Measurements from ENCODE around the gene EMILIN1.
A peak's percentile ranks its signal among the peaks of the same experiment; 100 is the strongest.

The EMILIN1 gene

DNA sequence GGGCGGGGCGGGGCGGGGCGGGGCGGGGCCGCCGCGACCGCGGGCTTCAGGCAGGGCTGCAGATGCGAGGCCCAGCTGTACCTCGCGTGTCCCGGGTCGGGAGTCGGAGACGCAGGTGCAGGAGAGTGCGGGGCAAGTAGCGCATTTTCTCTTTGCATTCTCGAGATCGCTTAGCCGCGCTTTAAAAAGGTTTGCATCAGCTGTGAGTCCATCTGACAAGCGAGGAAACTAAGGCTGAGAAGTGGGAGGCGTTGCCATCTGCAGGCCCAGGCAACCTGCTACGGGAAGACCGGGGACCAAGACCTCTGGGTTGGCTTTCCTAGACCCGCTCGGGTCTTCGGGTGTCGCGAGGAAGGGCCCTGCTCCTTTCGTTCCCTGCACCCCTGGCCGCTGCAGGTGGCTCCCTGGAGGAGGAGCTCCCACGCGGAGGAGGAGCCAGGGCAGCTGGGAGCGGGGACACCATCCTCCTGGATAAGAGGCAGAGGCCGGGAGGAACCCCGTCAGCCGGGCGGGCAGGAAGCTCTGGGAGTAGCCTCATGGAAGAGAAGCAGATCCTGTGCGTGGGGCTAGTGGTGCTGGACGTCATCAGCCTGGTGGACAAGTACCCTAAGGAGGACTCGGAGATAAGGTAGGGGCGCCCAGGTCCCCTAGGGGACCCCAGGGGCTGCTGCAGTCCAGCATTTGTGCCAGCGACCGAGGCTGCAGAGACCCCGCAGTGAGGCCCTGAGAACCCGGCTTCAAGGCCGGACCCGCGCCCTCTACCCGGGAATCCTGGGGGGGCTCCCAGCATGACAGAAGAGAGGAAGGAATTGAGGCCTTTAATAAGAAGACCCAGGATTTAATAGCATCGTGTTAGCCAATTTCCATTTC is 8.5 kb downstream of the EMILIN1 start, which contains the start of gene KHK:
Gene KHK, plus strand, starts transcription at position 49 of the 870 bp plus-strand sequence. Its CDS starts 488 bp downstream, at position 537.
- H2AFZ ChIP-seq (ENCODE audit: low read length), result peak within 1 kb of the TSS; percentile 95
- H3K79me2 ChIP-seq (ENCODE audit: insufficient read depth, low read length), result peaks cover 21% of the 10 kb centered on the region; the same call in 1 of the 2 replicates
- peaks cover under 1% of the 10 kb centered on the region; the same call in 1 of the 2 replicates for H3F3A ChIP-seq (ENCODE audit: low read depth)
- H3K4me2 ChIP-seq (ENCODE audit: low read depth, low read length, poor library complexity, severe bottlenecking), result peak within 1 kb of the TSS; percentile 92
- H3K27me3 ChIP-seq (ENCODE audit: insufficient read depth, low read length, poor library complexity, severe bottlenecking), result no peaks in the 10 kb centered on the region
- H3K36me3 ChIP-seq (ENCODE audit: insufficient read depth, low read length), result no peaks in the 10 kb centered on the region
- peak within 1 kb of the TSS; percentile 79 for H3K9ac ChIP-seq (ENCODE audit: low read depth, low read length, poor library complexity, severe bottlenecking)
- H3K9me2 ChIP-seq (replicated peaks; ENCODE audit: low read depth, low read length), result no peaks in the 10 kb centered on the region
- H3K4me1 ChIP-seq (ENCODE audit: insufficient read depth, low read length, poor library complexity, severe bottlenecking), result peaks cover 41% of the 10 kb centered on the region
- H3K4me3 ChIP-seq (ENCODE audit: low read length, poor library complexity, severe bottlenecking), result peak within 1 kb of the TSS; percentile 78
- no peaks in the 10 kb centered on the region for H4K20me1 ChIP-seq (ENCODE audit: insufficient read depth, low read length, poor library complexity, severe bottlenecking)
- no peak for TF ChIP-seq EZH2phosphoT487 (IDR thresholded peaks at IDR 0.05; ENCODE audit: borderline replicate concordance)
- TF ChIP-seq, protein P1, sequence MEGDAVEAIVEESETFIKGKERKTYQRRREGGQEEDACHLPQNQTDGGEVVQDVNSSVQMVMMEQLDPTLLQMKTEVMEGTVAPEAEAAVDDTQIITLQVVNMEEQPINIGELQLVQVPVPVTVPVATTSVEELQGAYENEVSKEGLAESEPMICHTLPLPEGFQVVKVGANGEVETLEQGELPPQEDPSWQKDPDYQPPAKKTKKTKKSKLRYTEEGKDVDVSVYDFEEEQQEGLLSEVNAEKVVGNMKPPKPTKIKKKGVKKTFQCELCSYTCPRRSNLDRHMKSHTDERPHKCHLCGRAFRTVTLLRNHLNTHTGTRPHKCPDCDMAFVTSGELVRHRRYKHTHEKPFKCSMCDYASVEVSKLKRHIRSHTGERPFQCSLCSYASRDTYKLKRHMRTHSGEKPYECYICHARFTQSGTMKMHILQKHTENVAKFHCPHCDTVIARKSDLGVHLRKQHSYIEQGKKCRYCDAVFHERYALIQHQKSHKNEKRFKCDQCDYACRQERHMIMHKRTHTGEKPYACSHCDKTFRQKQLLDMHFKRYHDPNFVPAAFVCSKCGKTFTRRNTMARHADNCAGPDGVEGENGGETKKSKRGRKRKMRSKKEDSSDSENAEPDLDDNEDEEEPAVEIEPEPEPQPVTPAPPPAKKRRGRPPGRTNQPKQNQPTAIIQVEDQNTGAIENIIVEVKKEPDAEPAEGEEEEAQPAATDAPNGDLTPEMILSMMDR (conservative IDR thresholded peaks at IDR 0.05; ENCODE audit: low read length), result no peak
- no peaks in the 10 kb centered on the region for H3K9me3 ChIP-seq (ENCODE audit: insufficient read depth, low read depth, low read length)

DNA sequence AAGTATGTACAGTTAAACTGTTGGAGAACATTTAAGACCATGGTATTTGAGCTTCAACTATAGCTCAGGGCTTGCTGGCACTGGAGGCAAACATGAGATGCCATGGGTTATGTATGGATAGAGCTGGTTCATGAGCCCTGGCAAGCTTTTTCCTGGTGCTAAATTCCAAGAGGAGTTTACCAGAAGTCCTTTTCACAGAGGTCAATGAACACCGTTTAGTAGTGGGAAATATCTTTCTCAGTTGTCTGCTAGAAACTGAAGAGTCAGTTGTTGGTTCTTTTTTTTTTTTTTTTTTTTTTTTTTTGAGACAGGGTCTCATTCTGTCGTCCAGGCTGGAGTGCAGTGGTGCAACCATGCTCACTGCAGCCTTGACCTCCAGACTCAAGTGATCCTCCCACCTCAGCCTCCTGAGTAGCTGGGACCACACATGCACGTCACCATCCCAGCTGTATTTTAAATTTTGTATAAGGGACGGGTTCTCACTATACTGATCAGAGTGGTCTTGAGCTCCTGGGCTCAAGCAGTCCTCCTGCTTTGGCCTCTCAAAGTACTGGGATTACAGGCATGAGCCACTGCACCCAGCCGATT is 9.5 kb downstream of the EMILIN1 start:
- H3K4me3 ChIP-seq (ENCODE audit: low read length, poor library complexity, severe bottlenecking), result peak overlapping the region; percentile 78
- TF ChIP-seq, protein P1 (conservative IDR thresholded peaks at IDR 0.05; ENCODE audit: low read length), result no peak
- TF ChIP-seq EZH2phosphoT487 (IDR thresholded peaks at IDR 0.05; ENCODE audit: borderline replicate concordance), result no peak
- peak overlapping the region; percentile 92 for H3K4me2 ChIP-seq (ENCODE audit: low read depth, low read length, poor library complexity, severe bottlenecking)
- H3K9ac ChIP-seq (ENCODE audit: low read depth, low read length, poor library complexity, severe bottlenecking), result peak overlapping the region; percentile 55
- H3K9me2 ChIP-seq (replicated peaks; ENCODE audit: low read depth, low read length), result no peaks in the 10 kb centered on the region
- no peaks in the 10 kb centered on the region for H3F3A ChIP-seq (ENCODE audit: low read depth)
- H3K9me3 ChIP-seq (ENCODE audit: insufficient read depth, low read depth, low read length), result no peaks in the 10 kb centered on the region
- H3K4me1 ChIP-seq (ENCODE audit: insufficient read depth, low read length, poor library complexity, severe bottlenecking), result peaks cover 35% of the 10 kb centered on the region
- no peaks in the 10 kb centered on the region for H4K20me1 ChIP-seq (ENCODE audit: insufficient read depth, low read length, poor library complexity, severe bottlenecking)
- peaks cover 13% of the 10 kb centered on the region; the same call in 1 of the 2 replicates for H3K79me2 ChIP-seq (ENCODE audit: insufficient read depth, low read length)
- H3K36me3 ChIP-seq (ENCODE audit: insufficient read depth, low read length), result no peaks in the 10 kb centered on the region
- no peak overlapping the region for H2AFZ ChIP-seq (ENCODE audit: low read length)
- no peaks in the 10 kb centered on the region for H3K27me3 ChIP-seq (ENCODE audit: insufficient read depth, low read length, poor library complexity, severe bottlenecking)

DNA sequence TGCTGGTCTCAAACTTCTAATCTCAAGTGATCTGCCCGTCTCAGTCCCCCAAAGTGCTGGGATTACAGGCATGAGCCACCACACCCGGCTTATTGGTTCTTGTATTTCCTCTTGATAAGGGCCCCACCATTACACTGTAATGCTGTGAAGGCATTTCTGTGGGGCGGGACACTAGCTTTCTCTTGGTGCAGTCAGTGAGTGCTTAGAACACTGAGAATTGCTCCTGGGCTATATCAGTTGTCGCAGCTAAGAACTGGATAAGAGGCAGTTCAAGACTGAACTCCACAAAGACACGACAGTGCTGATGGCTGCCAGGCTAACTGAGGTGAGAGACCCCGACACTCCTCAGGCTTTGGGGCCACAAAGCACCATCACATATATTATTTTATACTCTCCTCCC is 10.2 kb downstream of the EMILIN1 start:
- no peak for TF ChIP-seq EZH2phosphoT487 (IDR thresholded peaks at IDR 0.05; ENCODE audit: borderline replicate concordance)
- TF ChIP-seq, protein P1 (conservative IDR thresholded peaks at IDR 0.05; ENCODE audit: low read length), result no peak
- H3K36me3 ChIP-seq (ENCODE audit: insufficient read depth, low read length), result no peaks in the 10 kb centered on the region
- H3F3A ChIP-seq (ENCODE audit: low read depth), result no peaks in the 10 kb centered on the region
- peaks cover 35% of the 10 kb centered on the region for H3K4me1 ChIP-seq (ENCODE audit: insufficient read depth, low read length, poor library complexity, severe bottlenecking)
- peaks cover 8% of the 10 kb centered on the region; the same call in 1 of the 2 replicates for H3K79me2 ChIP-seq (ENCODE audit: insufficient read depth, low read length)
- no peak overlapping the region for H3K4me3 ChIP-seq (ENCODE audit: low read length, poor library complexity, severe bottlenecking)
- no peak overlapping the region for H2AFZ ChIP-seq (ENCODE audit: low read length)
- H4K20me1 ChIP-seq (ENCODE audit: insufficient read depth, low read length, poor library complexity, severe bottlenecking), result no peaks in the 10 kb centered on the region
- no peaks in the 10 kb centered on the region for H3K27me3 ChIP-seq (ENCODE audit: insufficient read depth, low read length, poor library complexity, severe bottlenecking)
- H3K9me3 ChIP-seq (ENCODE audit: insufficient read depth, low read depth, low read length), result no peaks in the 10 kb centered on the region
- H3K9ac ChIP-seq (ENCODE audit: low read depth, low read length, poor library complexity, severe bottlenecking), result no peak overlapping the region
- H3K4me2 ChIP-seq (ENCODE audit: low read depth, low read length, poor library complexity, severe bottlenecking), result peak overlapping the region; percentile 92
- H3K9me2 ChIP-seq (replicated peaks; ENCODE audit: low read depth, low read length), result no peaks in the 10 kb centered on the region
